ENCODE results near the gene GPHA2.

GPHA2 gene

GRCh38 chr11:64903291-64903833 is 32.3 kb downstream of the GPHA2 start:
- FAIRE-seq (no peak), DNase-seq (ENCODE audit: insufficient read length, low spot score) (no peak)
- no peak for TF ChIP-seq CTCF (IDR thresholded peaks at IDR 0.05; ENCODE audit: insufficient read depth, missing control alignments)

- DNase-seq (ENCODE audit: insufficient read length, low spot score) (no peak), FAIRE-seq (no peak)
- no peak for TF ChIP-seq CTCF (IDR thresholded peaks at IDR 0.05; ENCODE audit: insufficient read depth, missing control alignments)
Measured at GRCh38 chr11:64902102-64902900, 33.4 kb downstream of the GPHA2 start.

GRCh38 chr11:64900774-64901173 is 34.9 kb downstream of the GPHA2 start:
- FAIRE-seq (no peak), DNase-seq (ENCODE audit: insufficient read length, low spot score) (no peak)
- no peak for TF ChIP-seq CTCF (IDR thresholded peaks at IDR 0.05; ENCODE audit: insufficient read depth, missing control alignments)

- FAIRE-seq: no peak
- DNase-seq (ENCODE audit: insufficient read length, low spot score): no peak
- TF ChIP-seq CTCF (IDR thresholded peaks at IDR 0.05; ENCODE audit: insufficient read depth, missing control alignments): no peak
Measured at GRCh38 chr11:64900263-64900678, 35.4 kb downstream of the GPHA2 start.

GRCh38 chr11:64898541-64898940 is 37.2 kb downstream of the GPHA2 start:
- no peak for TF ChIP-seq CTCF (IDR thresholded peaks at IDR 0.05; ENCODE audit: insufficient read depth, missing control alignments)
- FAIRE-seq: no peak
- no peak for DNase-seq (ENCODE audit: insufficient read length, low spot score)

- no peak for TF ChIP-seq CTCF (IDR thresholded peaks at IDR 0.05; ENCODE audit: insufficient read depth, missing control alignments)
- FAIRE-seq: no peak
- no peak for DNase-seq (ENCODE audit: insufficient read length, low spot score)
Measured at GRCh38 chr11:64898076-64898445, 37.6 kb downstream of the GPHA2 start.

- TF ChIP-seq CTCF (IDR thresholded peaks at IDR 0.05; ENCODE audit: insufficient read depth, missing control alignments): no peak
- no peak for FAIRE-seq
- DNase-seq (ENCODE audit: insufficient read length, low spot score): no peak
Measured at GRCh38 chr11:64897381-64898075, 38.2 kb downstream of the GPHA2 start.

All from D721Med (cell line).